Stimulated activated CD4-positive, alpha-beta T cell treated with anti-CD3 and anti-CD28 coated beads, Interleukin-2, amount 100 ng/mL, for 24 hours (primary cell): ENCODE results near the gene ARFGEF3.

Source experiments
- DNase-seq, 2 donors: peaks; one replicate each; pipeline ENCODE4 v3.0.0-alpha.2; 2020

The ARFGEF3 gene

DNA sequence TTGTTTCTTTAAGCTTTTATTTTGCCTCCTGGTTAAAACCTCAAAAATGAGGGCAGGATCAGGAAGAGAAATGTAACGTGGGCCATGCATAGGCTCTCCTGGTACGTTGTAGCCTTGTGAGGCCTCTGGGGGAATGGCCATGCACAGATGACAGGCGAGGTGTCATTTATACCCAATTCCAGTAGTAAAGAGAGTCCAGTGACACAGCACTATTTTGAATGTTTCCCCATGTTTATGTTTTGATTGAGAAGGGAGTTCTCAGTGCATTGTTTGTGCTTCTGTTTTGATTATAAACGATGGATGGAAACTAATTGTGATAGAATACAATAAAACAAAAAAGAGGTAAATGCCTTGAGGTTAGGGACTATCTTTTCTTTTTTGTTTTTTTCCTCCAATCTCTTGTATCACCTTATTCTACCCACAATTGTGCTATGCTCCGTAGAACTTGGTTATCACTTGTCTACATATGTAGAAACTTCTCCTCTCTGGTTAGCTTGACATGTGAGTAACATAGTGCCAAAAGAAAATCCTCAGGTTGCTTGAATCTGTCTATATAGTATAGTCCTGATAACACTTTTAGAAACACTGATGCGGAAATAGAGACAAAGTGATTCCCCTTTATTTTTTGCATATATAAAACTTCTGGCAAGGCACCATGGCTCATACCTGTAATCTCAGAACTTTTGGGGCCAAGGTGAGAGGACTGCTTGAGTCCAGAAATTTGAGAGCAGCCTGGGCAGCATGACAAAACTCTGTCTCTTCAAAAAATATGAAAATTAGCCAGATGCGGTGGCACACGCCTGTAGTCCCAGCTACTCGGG lies 209.1 kb downstream of the ARFGEF3 start:
- no peak for DNase-seq

DNA sequence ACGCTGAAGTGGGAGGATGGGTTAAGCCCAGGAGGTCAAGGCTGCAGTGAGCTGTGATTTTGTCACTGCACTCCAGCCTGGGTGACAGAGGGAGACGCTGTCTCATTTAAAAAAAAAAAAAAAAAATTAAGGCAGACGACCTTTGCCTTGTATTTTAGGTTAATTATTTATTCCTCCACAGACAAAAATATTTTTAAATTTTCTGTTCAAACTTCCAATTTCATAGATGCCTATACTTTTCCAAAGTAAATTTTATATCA lies 209.6 kb downstream of the ARFGEF3 start:
- DNase-seq: no peak

DNA sequence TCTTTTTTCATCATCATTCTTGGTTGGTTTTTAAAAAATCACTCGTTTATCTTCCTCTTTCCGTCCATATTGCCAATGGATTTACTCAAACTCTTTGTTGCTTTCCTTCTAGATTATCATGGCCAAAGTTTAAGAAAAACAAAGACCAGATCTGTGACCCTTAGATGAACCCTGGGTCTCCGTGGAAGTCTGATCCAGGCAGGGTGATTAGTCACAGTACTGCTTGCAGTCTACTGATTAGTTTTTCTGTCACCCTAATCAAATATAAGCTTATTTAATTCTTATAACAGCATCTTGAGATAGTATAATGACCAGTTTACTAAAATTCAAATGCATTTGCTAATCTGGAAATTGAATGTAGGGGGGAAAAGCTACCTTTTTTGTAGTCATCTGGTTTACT lies 210.0 kb downstream of the ARFGEF3 start:
- no peak for DNase-seq

DNA sequence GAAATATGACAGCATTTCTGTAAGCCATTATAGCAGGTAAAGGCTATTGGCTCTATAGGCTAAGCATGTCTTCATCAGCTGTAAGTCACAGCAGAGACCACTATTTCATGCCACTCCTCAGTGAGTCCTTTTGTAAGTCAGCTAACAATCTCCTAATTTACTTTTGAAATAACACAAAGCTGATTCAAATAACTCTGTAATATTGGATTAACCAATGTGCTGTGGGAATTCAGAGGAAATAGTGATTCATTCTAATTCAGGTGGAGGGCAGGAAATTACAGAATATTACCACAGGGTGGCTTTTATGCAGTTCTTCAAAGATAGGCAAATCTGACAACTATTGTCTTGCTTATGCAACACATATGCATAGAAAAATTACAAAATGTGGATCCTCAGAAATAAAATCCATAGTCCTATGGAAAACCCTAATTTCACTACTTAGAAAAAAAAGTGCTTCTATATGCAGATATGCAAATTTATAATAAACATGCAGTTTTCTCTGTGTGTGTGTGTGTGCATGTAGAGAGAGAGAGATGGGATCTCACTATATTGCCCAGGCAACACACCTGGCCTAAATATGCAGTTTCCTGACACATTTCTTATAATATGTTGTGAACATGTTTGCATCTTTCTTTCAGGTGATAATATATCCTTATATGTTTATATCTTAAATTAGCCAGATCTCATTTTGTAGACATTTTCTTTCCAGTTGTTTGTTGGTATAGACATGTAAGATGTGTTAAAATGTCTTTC lies 211.1 kb downstream of the ARFGEF3 start:
- DNase-seq: no peak

DNA sequence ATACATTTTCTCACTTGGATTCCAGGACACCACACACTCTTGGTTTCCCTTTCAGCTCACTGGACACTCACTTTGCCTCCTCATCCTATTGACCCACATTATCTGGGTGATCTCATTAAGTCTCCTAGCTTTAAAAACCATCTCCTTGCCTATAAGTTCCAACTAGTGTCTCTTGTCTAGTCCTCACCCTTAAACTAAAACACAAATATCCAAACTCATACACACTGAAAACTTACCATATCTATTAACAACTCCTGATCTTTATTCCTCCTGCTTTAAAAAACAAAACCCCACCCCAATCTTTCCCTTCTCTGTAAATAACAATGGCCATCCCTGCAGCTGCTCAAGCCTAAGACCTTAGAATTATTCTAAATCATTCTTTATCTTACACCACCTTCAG lies 212.5 kb downstream of the ARFGEF3 start:
- DNase-seq: no peak

DNA sequence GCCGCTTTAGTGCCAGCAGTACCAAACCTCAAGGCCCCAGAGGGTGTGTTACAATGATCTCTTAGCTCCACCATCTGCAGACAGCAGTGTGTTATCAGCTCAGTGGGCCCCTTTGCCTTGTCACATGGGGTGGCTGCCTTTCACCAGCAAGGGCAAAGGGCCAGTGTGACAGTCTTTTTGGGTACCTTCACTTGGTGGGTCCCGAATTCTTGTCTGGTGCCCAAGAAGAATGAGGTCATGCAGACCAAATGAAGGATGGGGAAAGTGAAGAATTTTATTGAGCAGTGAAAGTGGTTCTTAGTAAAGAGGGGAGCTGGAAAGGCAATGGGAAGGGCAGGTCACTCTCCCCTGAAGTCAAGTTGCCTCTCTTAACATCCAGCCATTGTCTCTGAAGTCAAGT lies 213.1 kb downstream of the ARFGEF3 start:
- DNase-seq: no peak

DNA sequence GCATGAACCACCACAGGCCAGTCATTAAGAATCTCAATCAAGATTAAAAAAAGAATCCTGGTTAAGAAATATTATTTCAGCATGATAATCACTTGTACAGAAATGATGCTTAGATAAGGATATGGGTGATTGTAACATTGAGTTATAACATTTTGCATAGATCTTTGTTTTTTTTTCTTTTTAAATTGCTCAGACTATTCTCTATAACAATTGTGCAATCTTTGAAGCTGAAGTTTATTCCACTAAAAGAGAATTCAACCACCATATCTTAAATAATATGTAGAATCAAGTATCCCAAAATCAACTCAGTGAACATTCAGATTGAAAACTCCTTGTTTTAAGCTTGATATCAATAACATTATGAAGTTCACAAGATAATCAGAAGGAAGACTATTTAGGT lies 215.3 kb downstream of the ARFGEF3 start:
- no peak for DNase-seq

DNA sequence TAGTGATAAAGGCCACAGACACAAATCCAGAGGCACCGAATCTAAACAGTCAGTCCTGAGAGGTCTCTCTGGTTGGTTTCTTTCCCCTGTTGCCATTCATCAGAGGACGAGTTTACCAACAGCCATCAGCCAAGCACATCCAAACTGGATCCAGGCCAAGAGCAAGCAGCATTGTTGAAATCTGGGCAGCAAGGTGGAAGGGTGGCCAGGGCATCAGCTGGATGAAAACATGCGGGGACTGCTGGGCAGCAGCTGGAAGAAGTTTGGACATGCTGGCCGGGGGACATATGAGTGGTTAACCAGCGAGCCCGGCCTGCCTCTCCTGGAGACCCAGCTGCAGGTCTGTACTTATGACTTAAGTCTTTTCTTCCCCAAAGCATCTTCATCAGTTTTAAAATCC lies 216.1 kb downstream of the ARFGEF3 start, which contains the start of gene SMIM28:
Gene SMIM28 (plus strand): TSS at position 62 of the 400 bp plus-strand sequence. CDS start 168 bp downstream, at position 230.
- DNase-seq: no peak

DNA sequence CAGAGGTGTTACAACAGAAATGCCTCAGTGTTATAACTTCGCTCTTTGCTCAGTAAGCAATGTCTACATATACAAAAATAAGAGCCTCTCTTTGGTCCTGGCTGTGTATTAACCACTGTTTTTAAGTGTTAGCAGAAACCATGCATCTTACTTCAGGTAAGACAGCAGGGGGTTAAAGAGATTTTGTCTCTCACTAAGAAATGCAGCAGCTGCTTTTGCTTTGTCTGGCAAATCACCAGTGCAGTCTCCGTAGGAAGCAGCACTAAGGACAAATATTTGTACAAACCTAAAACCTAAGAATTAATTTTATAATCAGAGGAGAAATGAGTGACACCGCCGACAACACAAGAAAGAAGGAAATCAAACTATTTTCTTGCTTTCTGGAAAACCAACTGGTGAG lies 216.7 kb downstream of the ARFGEF3 start:
- DNase-seq: no peak

DNA sequence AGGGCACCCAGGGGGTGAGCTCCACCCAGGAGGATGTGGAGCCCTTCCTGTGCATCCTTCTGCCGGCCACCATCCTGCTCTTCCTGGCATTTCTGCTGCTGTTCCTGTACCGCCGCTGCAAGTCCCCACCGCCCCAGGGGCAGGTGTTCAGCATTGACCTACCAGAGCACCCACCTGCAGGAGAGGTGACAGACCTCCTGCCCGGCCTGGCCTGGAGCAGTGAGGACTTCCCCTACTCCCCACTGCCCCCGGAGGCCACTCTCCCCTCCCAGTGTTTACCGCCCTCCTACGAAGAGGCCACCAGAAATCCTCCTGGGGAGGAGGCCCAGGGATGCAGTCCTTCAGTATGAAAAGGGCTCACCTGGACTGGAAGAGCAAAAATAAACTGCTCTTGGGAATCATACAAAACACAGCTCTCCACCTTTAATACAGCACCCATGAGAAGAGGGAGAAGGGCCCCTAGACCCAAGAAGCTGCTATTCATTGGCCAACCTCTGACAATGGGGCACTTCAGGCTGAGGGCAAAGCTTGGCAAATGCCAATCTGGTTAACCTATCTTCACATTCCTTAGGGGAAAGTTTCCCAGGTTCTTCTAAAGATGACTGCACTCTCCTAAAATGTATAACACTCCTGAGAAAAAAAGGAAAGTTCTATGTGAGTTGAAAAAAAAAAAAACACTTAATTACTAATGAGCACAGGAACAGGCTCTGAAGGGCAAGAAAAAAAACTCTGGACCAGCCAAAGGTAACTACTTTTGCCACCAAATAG lies 220.9 kb downstream of the ARFGEF3 start:
- DNase-seq: no peak

DNA sequence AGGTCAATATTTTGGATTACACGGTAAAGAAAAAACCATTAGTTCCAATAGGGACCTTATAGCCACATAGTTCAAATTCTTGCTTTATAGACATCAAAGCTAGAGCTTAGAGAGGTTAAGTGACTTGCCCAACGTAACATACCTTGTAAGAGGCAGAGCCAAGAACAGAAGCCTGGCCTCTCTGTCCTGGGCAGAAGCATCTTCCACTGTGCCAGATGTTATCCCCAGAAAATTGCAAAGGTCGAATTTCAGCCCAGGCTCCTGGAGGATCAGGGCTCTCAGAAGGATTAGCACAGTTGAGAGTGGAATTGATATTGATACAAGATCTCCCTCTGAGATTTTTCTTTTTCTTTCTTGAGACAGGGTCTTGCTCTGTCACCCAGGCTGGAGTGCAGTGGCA lies 222.0 kb downstream of the ARFGEF3 start:
- no peak for DNase-seq

DNA sequence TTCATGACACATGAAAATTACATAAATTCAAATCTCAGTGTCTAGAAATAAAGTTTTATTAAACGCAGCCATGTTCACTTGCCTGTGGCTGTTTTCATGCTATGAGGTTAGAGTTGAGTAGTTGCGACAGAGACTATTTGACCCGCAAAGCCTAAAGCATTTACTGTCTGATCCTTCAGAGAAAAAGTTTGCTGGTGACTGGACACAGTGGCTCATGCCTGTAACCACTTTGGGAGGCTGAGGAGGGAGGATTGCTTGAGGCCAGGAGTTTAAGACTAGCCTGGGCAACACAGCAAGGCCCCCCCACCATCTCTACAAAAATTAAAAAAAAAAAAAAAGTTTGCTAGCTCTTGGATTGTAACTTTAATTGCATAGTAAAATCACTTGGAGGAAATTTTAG lies 225.2 kb downstream of the ARFGEF3 start:
- no peak for DNase-seq

DNA sequence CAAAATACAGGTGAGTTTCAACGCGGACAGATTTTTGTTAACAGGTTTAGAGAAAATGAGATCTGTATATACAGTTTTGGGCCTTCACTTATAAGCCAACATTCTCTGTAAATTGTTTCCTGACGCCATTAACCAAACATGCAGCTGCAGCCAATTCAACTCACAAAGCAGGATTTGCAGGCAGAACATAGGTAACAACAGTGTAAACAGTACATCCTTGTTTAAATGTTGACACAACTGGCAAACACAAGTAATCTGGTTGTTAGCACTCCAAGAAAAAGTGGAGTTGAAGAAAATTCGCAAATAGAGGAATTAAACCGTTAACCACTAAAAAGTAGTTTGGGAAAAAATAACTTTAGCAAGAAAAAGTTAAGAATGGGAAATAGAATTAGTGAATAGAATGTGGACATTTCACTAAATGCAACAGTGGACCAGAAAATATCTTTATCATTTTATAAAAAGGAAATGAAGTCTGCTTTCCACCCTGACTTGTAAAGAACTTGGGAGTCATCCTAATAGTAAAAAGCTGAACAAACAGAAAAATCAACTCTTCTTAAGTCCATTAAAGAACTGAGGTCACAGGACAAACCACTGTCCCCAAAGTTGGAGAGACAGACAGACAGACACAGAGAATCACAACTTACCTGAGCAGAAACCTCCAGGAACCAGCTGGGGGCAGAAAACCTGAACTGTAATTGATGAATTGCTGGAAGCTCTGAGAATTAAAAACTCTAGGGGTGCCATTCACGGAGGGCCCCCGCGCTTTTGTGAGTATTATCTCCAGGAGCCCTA lies 226.0 kb downstream of the ARFGEF3 start:
- no peak for DNase-seq

DNA sequence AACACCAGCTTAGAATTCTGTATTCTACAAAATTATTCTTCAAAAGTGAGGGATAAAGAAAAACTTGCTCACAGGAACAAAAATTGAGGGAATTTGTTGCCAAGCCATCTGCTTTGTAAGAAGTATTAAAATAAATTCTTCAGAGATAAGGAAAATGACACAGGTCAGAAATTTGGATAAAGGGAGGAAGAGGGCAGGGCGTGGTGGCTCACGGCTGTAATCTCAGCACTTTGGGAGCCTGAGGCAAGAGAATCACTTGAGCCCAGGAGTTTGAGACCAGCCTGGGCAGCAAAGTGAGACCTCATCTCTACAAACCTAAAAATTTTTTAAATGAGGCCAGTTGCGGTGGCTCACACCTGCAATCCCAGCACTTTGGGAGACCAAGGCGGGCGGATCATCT lies 227.8 kb downstream of the ARFGEF3 start:
- DNase-seq: no peak
